DMS153 treated with DMSO at 0.1 percent for 48 hours (cell line): Measurements from ENCODE around the gene SIRT3.
"Not testable (repeated sequence)": the region's sequence is repeated elsewhere in the genome, so short reads cannot be mapped to it uniquely, and the experiment has no call there.

Source experiments
- DNase-seq: peaks from one replicate; lab custom pipeline; 2025; ENCODE audit not compliant: unreplicated experiment; lab: John Stamatoyannopoulos, UW

SIRT3 gene

DNA sequence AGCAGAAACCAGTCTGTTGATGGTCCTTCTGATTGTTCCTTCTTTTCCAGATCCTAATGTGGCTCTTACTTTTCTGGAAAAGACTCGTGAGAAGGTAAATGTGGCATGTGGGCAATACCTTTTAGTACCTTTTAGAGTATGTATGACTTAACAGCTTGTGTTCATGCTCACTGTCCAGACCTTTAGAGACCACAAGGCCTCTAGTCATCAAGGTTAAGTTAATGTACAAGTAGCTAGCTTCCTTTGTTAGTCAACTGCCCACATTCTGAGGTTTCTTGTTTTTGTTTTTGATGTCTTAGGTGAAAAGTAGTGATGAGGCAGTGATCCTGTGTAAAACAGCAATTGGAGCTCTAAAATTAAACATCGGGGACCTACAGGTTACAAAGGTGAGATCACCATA, 8.2 kb upstream of the SIRT3 start:
- DNase-seq: no peak

DNA sequence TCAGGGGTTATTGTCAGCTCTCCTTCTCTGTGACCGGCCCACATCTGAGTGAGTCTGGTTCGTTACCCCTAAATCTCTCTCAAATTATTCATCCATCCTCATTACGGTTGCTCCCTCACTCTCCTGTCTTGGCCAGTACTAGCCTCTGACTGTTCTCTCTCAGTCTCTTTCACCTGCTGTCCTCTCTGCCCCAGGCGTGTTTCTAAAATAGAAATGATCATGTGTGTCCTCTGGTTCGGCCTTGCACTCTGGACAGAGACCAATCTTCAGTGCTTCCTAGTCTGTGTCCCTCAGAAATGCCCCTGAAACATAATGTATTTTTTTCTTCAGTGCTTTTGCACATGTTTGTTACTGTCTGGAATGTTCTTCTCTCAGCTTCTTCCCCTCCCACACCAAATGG, 5.5 kb upstream of the SIRT3 start:
- no peak for DNase-seq

DNA sequence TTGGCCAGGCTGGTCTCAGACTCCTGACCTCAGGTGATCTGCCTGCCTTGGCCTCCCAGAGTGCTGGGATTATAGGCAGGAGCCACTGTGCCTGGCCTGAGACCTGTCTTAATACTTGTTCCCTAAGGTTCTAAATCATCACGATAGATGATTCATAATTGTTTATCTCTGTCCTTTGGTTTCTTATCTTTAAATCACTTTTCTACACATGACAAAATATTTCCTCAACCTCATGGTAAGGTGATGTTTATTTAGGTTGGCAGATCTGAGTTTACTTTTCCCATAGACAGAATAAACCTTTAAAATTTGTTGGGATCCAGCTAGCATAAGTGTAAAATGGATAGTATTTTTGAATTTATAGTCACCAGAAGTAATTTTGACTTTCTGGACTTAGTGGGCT, 4.2 kb upstream of the SIRT3 start:
- DNase-seq: no peak

DNA sequence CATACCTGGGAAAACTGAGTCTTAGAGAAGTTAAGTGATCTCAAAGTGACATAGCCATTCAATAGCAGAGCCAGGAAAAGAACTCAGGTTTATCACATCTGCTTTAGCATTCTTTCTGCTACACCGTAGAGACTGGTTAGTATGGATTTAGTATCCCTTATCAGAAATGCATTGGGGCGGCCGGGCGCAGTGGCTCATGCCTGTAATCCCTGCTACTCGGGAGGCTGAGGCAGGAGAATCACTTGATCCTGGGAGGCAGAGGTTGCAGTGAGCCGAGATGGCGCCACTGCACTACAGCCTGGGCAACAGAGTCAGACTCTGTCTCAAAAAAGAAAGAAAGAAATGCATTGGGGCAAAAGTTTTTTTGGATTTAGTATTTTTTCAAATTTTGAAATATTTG, 2.2 kb upstream of the SIRT3 start:
- DNase-seq: not testable (repeated sequence)

DNA sequence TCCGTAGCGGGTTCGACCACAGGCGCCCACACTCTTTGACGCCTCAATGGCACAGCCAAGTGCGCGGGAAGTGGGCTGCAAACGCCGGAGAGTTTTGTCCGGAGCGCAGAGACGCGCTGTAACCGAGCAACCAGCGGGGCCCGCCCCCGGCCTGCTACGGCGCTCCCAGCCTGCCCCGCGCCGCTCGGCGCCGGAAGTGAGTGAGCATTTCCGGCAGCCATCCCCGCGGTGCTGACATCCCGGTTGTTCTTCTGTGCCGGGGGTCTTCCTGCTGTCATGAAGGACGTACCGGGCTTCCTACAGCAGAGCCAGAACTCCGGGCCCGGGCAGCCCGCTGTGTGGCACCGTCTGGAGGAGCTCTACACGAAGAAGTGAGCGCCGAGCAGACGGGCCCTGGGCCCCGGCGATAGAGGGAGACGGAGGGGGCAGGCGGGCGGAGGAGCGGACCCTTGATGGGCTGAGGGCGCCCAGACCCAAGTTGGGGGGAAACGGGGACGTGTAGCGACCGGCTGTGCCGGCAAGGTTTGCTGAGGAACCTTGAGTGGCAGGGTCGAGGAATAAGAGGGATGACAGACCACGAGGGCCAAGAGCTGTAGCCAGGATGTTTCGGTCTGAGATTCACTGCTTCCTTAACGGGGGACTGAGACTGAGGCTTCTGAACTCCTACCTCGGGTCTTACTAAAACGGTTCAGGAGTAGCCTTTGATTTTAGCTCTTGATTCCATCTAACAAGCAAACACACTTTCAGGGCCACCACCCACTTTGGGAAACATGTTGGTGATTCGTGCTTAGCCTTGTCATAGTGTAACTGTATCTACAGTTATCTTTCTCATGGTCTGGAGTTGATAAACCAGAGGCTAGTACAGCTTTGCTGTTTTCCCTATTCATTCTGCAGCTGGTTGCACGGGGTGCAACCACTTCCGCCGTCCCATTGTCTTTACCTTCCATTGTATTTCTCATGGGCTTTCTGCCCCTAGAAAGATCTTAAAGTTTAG, 929 bp upstream of the SIRT3 start, which contains the start of gene PSMD13:
TSS of gene PSMD13 (plus strand) at position 203 of the 994 bp plus-strand sequence. CDS start at position 277, 74 bp downstream.
- DNase-seq: peak; percentile 25

DNA sequence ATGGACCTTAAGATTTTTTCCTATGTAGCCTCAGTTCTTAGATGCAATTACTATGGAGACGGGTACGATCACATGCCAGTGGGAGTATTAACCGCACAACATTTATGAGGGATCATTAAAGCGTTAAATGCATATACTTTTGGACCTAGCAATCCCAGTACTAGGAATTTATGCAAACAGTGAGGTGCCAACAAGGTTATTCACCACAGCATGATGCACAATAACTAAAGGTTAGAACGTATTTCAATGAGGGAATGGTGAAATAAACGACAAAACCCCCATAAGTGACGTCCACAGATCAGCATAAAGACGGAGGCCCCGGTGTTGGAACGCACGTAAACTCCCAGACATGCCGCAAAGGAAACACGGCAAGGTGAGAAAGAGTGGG, 539 bp downstream of the SIRT3 start:
- no peak for DNase-seq

DNA sequence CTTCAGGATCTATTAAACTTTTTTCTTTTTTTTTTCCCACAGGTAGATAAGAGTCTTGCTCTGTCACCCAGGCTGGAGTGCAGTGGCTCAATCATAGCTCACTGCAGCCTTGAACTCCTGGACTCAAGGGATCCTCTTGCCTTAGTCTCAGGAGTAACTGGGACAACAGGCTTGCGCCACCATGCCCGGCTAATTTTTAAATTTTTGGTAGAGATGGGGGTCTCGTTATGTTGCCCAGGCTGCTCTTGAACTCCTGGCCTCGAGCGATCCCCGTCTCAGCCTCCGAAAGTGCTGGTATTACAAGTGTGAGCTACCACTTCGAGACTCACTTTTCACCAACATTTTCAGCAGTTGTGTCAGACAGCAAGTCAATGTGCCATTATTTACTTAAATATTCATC, 962 bp downstream of the SIRT3 start:
- DNase-seq: no peak

DNA sequence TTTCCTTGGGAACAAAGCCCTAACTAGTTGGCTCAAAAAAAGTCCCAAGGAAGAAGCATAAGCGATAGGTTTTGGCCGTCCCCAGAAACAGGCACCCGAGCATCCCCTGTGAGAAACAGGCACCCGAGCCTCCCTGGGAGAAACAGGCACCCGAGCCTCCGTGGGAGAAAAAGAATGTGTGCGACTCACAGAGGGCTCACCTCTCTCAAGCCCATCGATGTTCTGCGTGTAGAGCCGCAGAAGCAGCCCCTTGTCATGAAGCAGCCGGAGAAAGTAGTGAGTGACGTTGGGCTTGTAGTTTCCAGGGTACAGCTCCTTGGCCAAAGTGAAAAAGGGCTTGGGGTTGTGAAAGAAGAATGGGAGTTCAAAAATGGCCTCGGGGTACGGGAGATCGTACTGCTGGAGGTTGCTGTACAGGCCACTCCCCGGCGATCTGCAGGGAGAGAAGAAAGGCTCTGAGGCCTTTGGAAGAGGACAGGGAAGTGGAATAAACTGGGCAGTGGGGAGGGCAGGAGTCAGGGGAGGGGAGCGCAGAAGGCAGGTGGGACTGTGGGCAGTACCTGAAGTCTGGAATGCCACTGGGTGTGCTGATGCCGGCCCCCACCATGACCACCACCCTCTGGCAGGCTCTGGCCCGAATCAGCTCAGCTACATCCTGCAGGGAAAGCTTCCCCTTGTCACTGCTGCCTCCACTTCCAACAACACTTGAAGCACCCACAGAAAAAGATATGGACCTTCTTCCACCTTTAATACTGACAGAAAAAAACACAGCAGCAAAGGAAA, 3.2 kb downstream of the SIRT3 start:
- no peak for DNase-seq

DNA sequence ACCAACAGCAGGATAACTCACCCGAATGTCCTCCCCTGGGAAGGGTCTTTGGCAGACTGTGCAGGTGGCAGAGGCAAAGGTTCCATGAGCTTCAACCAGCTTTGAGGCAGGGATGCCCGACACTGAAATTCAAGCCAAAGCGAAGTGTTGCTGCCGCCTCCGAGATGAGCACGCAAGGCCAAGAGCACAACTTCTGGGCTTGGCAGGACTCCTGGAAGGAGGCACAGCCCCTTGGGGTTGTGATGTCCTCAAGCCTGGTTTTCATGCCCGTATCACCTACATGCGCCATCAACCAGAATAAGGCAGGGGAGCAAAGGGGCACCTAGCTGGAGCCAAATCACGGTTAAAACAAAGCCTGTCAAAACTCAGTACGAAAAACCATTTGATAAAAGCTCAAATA, 5.7 kb downstream of the SIRT3 start:
- no peak for DNase-seq

DNA sequence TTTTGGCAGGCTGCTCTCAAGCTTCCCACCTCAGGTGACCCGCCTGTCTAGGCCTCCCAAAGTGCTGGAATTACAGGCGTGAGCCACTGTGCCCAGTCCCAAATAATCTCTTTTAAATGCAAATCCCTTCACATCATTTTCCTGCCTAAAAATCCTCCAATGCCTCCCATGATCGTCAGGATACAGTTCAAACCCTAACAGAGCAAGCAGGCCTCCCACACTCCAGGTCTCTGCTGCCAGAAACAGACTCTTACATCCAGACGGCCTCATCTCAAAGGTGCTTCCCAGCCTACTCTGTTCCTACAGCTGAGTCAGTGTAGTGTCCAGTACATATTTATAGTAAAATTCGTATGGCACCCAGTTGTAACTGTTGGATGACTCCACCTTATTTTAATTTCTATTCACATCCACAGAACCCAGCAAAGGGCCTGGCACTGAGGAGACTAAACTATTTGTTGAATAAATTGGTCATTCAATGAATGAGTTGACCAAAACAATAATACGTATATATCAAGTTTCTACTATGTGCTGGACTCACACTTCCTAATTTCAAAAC, 8.2 kb downstream of the SIRT3 start:
- no peak for DNase-seq

DNA sequence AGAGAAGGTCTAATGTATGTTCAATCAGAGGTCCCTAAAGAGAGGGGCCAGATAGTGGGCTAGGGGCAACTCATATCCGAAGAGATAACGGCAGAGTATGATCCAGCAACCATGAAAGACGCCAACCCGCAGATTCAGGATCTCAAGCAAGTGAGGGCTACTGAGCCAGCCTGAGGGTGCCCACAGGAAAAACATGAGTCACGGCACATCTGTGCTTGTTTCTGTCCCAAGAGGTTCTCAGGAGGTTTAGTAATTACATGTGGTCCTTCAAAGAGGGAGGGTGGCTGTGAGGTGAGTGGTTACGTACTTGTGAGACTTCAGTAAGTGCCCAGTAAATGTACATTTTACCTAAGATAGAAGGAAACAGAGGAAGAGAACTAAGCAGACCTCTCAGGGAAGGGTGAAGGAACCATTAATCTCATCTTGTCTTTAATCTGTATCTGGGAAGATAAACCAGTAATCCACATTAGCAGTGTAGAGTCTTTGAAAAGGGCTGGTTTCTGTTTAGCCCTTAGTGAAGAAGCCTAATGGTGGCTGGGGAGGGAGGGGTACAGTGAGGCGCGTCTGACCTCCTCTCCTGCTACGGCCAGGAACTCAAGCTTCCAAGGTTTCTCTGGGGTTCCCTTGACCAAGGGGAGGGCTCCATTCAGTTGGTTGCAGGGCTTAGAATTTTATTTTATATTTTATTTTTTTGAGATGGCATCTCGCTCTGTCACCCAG, 10.2 kb downstream of the SIRT3 start:
- no peak for DNase-seq

DNA sequence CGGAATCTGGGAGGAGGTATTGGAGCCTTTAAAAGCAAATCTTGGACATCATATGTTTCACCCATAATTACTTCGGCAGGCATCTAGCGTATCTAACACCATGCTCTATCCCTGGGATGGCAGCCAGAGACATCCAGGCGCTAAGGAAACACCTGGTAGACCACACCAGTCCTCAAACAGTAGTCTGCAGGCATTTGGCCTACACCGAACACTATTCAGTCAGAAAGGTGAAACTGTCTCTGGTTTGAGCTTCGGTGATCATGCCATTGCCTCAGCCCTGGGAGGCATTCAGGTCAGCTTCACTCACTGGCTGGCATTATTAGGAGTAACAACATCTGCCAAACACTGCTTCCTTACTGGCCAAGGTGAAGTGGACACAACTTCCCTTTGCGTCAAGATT, 11.7 kb downstream of the SIRT3 start:
- DNase-seq: no peak

DNA sequence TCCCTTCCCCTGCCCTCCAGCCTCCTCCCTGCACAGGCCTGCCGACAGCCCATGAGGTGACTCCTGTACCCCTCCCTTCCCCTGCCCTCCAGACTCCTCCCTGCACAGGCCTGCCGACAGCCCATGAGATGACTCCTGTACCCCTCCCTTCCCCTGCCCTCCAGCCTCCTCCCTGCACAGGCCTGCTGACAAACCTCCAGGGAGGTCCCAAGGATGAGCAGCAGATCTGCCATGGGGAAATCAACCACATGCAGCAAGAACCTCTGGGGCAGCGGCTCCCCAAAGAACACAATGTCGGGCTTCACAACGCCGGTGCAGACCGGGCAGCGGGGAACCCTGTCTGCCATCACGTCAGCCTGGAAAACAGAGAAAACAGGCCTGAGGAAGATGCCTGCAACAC, 12.3 kb downstream of the SIRT3 start:
- no peak for DNase-seq

DNA sequence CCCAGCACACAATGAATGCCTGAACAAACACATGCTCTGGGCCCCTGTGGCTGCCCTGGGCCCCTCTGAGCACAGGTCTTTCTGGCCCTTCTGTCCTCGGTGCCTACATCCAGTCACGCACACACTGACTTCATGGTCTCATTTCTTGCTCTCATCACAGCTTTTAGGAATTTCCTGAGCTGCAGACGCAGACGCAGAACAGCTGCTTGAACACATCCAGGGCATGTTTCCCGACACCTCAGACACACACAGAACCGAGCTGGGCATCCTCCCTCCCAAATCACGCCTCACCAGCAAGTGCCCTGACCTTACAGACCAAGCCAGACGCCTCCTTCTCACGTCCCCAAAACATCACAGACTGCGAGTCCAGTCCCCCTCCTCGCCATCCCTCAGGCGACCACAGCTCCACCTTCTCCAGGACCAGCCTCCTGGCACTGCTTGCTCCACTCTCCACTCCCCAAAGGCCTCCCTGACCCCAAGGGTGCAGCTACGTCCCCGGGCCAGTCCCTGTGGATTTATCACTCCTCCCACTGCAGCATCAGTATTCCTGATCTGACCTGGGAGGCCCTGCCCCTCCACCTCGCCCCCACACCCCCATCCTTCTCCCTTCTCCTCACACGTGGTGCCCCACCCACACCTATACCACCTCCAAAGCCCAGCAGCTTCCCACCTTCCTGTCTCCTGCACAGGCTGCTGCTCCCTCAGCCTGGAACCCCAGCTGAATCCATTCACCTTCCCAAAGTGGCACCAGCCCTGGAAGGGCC, 12.9 kb downstream of the SIRT3 start:
- DNase-seq: no peak

DNA sequence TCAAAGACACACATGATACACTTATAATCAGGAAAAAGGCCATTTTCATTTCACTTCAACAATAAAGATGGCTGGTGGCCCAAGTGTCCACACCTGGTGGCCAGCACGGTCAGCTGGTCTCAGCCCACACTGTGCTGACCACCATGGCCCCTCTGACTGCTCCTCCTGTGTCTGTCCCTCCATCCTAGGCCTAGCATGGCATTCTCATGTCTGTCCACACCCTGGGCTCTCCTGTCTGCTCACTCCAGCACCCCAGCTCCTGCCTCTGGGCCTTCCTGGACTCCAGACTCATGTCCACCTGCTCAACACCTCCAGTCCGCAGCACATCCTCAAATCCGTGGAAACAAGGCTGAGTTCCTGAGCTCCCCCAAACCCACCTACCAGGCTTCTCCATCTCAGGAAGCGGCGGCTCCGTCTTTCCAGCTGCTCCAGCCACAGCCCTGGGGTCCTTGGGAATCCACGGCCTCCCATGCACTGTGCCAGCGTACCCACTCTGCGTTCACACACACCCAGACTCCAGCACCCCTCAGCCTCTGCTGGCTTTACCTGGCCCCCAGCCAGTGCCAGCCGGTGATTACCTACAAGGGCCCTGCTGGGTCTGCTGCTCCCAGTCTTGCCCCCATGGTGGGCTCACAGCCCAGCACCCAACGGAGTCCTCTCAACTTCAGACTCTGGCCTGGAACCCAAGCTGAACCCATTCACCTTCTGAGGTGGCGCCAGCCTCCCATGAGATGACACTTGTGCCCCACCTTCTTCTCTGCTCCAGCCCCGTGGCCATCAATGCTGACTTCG, 13.9 kb downstream of the SIRT3 start:
- DNase-seq: no peak

DNA sequence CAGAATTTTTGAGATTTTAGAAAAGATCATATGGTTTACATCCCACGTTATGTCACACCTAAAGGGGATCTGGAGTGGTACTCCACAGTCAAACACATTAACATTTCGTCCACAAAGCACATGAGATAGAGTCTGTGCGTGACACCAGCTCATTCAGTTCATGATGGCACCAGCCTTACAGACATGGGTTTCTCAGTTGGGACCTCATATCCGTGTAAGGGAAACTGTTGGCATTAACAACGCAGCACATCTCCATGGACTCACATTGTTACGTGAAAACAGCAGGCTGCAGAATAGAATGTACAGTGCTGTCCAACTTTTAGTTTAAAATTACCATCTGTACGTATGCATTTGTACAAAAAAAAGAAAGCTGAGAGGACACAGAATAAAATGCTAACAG, 14.6 kb downstream of the SIRT3 start:
- DNase-seq: no peak

DNA sequence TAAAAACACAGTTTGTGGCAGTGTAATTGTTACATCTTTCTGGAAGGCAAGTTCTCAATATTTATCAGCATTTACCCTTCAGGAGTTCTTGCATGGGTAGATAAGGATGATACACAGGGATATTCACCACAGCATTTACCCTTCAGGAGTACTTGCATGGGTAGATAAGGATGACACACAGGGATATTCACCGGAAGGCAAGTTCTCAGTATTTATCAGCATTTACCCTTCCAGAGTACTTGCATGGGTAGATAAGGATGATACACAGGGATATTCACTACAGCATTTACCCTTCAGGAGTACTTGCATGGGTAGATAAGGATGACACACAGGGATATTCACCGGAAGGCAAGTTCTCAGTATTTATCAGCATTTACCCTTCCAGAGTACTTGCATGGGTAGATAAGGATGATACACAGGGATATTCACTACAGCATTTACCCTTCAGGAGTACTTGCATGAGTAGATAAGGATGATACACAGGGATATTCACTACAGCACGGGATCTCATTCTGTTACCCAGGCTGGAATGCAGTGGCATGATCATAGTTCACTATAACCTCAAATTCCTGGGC, 15.4 kb downstream of the SIRT3 start:
- not testable (repeated sequence) for DNase-seq

DNA sequence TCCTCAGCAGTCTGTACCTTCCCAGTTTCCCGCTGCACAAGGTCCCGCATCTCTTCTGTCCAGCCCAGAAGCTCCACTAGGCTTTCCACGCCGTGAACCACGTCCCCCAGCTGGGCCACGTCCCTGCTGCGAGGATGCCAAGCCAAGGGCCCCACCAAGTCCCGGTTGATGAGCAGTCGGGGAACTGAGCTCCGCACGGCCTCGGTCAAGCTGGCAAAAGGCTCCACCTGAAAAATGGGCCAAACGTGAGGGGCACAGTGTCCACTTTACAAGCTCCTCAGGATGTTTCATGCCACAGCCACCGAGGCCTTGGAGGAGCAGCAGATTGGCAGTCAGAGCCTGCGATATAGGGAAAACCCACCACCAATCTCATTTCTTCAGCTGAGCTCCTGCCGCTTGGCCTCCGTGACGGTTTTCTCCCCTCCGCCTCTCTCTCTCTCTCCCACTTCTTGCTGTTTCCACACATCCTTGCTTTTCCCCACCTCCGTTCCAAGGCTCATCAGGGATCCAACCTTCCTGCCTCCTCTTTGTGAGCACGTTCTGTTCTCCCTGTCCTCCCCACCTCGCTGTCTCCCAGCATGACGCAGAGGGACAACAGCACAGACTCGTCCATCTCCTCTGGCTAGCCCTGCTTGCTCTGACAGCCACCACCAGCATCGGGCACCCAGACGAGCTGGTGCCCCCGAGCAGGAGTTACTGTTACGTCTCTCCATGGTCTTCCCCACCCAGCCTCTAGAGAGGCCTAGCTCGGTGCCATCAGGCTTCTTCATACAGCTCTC, 17.1 kb downstream of the SIRT3 start:
- DNase-seq: no peak
